Progenitor cell of endocrine pancreas (in vitro differentiated cells): ENCODE results near the gene ANKS6. TPM values are rescaled to one million over a fixed set of nuclear protein-coding genes. Genes with fewer than 3 reads are reported as not detected.

ENCODE experiments used
- DNase-seq: peaks from one replicate; pipeline ENCODE4 v3.0.0; 2021; ENCODE audit warnings: low spot score; ENCODE audit not compliant: unreplicated experiment
- H3K27ac Mint-ChIP-seq: 2 replicates; pipeline ENCODE4 v1.8.0; 2021; ENCODE audit warnings: mild to moderate bottlenecking, moderate library complexity, mixed read lengths
- H3K27me3 Mint-ChIP-seq: 2 replicates; pipeline ENCODE4 v1.8.0; 2021; ENCODE audit warnings: mixed read lengths
- H3K36me3 Mint-ChIP-seq: 2 replicates; pipeline ENCODE4 v1.8.0; 2022; ENCODE audit warnings: mixed read lengths; ENCODE audit not compliant: insufficient read depth
- H3K4me1 Mint-ChIP-seq: 2 replicates; pipeline ENCODE4 v1.8.0; 2021; ENCODE audit warnings: low read depth, mixed read lengths
- H3K4me3 Mint-ChIP-seq: 2 replicates; pipeline ENCODE4 v1.8.0; 2021; ENCODE audit warnings: low read depth, mild to moderate bottlenecking, moderate library complexity, mixed read lengths
- H3K9me3 Mint-ChIP-seq: 2 replicates; pipeline ENCODE4 v1.8.0; 2021; ENCODE audit warnings: low read depth, mixed read lengths
- CTCF ChIP-seq: fragments of 200-600 bp; sonication (generic); IDR thresholded peaks from one replicate; pipeline ENCODE4 v1.5.0; 2021; ENCODE audit warnings: antibody characterized with exemption, mild to moderate bottlenecking; ENCODE audit not compliant: unreplicated experiment
- total RNA-seq: library from RNA; stranded (reverse); gene quantifications from 2 replicates; pipeline ENCODE4 v1.2.1, GENCODE V29; 2021

ANKS6 gene
- total RNA-seq, 1 donor from 2014 or later: 39.7 TPM

DNA sequence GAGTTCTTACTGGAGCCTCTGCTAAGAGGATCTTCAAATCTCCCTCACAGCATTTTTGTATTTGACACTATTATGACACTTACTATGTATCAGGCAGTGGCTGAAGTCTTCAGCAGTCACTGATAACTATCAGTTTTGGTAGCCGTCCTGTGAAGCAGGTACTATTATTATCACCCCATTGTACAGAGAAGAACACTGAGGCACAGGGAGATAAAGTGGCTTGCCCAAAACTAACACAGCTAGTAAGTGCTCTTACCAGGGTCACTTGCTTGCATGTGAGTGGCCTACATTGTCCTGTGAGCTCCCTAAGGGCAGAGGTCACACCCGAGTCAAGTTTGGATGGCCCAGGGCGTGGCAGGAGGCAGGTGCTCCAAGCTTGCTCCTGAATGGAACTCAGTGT, 104.5 kb downstream of the ANKS6 start:
- Mint-ChIP-seq H3K36me3 (no peaks in the 10 kb centered on the region), H3K27me3 (peaks cover 15% of the 10 kb centered on the region), H3K4me1 (no peaks in the 10 kb centered on the region), H3K4me3 (no peak overlapping the region), H3K9me3 (no peaks in the 10 kb centered on the region), H3K27ac (no peak overlapping the region)
- TF ChIP-seq CTCF: no peak
- no peak for DNase-seq

GRCh38 chr9:98690686-98691085, 105.7 kb downstream of the ANKS6 start:
- H3K4me1 Mint-ChIP-seq: no peaks in the 10 kb centered on the region
- no peak overlapping the region for H3K27ac Mint-ChIP-seq
- no peak overlapping the region for H3K4me3 Mint-ChIP-seq
- TF ChIP-seq CTCF: no peak
- DNase-seq: no peak
- H3K27me3 Mint-ChIP-seq: peaks cover 6% of the 10 kb centered on the region
- H3K9me3 Mint-ChIP-seq: no peaks in the 10 kb centered on the region
- no peaks in the 10 kb centered on the region for H3K36me3 Mint-ChIP-seq

DNA sequence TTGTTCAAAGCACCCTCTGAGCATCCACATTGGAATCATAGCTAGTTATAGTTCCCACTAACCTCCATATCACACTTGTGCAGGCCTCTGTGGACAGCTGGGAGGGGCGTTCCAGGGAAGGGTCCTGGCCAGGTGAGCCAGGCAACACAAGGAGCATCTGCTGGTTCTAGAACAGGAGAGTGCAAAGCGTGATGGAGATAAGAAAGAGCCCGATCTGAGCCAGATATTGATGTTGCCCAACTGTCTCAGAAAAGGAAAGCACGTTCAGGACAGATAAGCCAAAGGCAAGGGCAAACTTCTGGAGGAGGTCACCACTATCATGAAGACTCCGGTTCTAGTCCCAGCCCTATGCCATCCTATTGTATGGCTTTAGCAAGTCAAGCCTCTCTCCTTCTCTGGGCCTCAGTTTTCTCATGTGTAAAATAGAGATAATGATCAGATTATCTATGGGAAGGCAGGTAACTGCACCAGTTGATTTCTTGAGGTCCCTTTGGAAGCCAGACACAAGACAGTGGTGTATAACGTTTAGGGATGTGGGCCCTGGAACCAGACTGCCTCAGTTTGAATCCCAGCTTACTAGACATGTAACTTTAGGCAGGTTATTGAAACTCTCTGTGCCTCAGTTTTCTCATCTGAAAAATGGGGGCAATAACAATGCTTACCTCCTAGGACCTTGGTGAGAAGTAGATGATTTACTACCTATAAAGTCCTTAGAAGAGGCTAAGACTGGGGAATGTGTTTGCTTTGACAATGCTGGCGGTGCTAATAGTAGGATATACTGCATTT, 107.5 kb downstream of the ANKS6 start:
- Mint-ChIP-seq H3K36me3 (no peaks in the 10 kb centered on the region), H3K27ac (no peak overlapping the region), H3K27me3 (peaks cover 6% of the 10 kb centered on the region), H3K4me3 (no peak overlapping the region), H3K9me3 (no peaks in the 10 kb centered on the region), H3K4me1 (no peaks in the 10 kb centered on the region)
- no peak for DNase-seq
- TF ChIP-seq CTCF: no peak

DNA sequence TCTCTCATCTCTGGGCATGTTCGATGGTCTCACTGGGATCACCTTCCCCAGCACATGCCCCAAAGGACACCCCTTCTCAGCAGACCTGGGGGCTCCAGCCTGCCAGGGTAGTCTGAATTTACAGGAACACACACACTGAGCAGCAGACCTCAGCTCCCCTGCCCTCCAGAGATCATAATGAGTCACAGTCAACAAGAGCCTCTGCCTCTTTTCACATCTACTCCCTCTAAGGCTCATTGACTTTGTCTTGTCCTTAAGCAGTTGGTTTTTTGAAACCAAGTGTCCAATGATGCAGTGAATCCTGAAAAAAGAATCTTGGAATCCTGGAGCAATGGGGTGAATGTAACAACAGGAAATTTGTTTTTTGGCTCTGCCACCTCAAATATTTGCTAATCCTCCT, 108.4 kb downstream of the ANKS6 start:
- H3K4me3 Mint-ChIP-seq: no peak overlapping the region

More for the DNA sequence above, 108.4 kb downstream of the ANKS6 start:
- Mint-ChIP-seq H3K36me3 (no peaks in the 10 kb centered on the region), H3K9me3 (no peaks in the 10 kb centered on the region), H3K27ac (no peak overlapping the region), H3K27me3 (peaks cover 6% of the 10 kb centered on the region), H3K4me1 (no peaks in the 10 kb centered on the region)
- TF ChIP-seq CTCF: no peak
- no peak for DNase-seq
